ENCODE data around the gene KIF21A. TPM values are rescaled to one million over a fixed set of nuclear protein-coding genes. Genes with fewer than 3 reads are reported as not detected.

KIF21A gene
- total RNA-seq, 3 donors from 2014 or later = 26.6 to 28.1 (median 27.4) TPM

- TF ChIP-seq, protein P1, sequence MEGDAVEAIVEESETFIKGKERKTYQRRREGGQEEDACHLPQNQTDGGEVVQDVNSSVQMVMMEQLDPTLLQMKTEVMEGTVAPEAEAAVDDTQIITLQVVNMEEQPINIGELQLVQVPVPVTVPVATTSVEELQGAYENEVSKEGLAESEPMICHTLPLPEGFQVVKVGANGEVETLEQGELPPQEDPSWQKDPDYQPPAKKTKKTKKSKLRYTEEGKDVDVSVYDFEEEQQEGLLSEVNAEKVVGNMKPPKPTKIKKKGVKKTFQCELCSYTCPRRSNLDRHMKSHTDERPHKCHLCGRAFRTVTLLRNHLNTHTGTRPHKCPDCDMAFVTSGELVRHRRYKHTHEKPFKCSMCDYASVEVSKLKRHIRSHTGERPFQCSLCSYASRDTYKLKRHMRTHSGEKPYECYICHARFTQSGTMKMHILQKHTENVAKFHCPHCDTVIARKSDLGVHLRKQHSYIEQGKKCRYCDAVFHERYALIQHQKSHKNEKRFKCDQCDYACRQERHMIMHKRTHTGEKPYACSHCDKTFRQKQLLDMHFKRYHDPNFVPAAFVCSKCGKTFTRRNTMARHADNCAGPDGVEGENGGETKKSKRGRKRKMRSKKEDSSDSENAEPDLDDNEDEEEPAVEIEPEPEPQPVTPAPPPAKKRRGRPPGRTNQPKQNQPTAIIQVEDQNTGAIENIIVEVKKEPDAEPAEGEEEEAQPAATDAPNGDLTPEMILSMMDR (IDR thresholded peaks at IDR 0.05) = no peak
- Histone ChIP-seq H3K9me3 (no peaks in the 10 kb centered on the region), H3K36me3 (ENCODE audit: low read depth) (no peaks in the 10 kb centered on the region), H3K4me3 (no peak overlapping the region), H3K4me1 (ENCODE audit: low read depth) (no peaks in the 10 kb centered on the region)
- ATAC-seq (no peak), DNase-seq (no peak)
- intact Hi-C loops (cut with DNase I, micrococcal nuclease) = loop anchor here in 1 of 2 donors (10.0 kb wide), 1 partner anchor 351 kb away; no protein-coding TSS in a partner anchor
Observed at GRCh38 chr12:39275846-39276245, 167.1 kb downstream of the KIF21A start.

DNA sequence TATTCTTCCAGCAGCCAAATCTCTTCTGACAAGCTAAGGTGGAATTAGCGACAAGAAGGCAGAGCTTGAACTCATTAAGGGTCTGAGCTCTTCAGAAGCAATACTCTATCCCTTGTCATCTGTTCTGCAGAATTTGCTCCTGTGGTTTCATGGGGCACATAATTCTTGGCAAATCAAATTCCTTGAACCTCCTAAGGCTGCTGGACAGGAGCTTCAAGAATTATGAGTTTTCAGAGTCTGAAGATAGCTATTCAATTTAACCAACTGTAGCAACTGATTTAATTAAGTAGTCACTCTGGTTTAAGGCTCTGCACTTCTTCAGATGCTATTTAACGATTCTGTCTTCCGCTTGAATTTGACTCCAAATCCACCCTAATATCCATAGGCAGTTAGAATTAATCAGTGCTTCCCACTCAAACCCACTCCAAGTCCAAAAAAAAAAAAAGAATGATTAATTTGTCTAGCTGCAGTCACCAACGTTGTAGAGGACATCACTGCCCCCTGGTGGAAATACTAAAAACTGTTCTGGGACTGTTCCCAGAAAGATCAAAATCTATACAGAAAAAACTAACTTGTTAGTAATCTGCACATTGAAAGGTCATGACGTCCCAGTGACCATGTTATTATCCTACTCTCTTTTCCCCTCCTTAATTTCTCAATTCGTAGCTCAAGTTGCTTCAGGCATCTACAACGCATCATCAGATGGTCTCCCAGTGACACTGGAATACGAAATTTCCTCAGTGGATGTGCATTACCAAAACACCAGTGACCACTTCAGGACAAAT is 169.9 kb downstream of the KIF21A start:
- intact Hi-C loops (cut with DNase I, micrococcal nuclease) = loop anchor here (5.0 to 10.0 kb wide), 2 partner anchors 126 to 348 kb away; no protein-coding TSS in a partner anchor
- DNase-seq = peak in 1 of 3 donors; percentile 77

DNA sequence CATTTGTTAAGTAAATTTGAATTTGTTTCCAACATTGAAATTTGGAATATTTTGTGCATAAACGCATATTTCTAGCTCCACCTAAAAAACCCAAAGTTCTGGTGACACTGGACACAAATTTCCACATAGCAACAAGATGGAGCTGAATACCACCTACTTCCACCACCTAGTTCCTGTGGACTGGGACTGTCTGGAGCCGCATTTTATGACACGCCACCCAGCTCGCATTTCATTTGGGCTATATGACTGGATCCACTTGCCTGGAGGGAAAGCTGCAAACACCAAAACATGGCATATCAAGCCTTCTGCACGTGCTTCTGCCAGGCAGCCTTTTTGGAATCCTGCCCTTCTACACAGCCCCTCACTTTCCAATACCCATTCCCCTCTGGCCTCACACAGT is 173.4 kb downstream of the KIF21A start:
- Histone ChIP-seq H3K4me1 (ENCODE audit: low read depth) (no peaks in the 10 kb centered on the region), H3K36me3 (ENCODE audit: low read depth) (no peaks in the 10 kb centered on the region), H3K9me3 (no peaks in the 10 kb centered on the region), H3K4me3 (no peak overlapping the region)
- DNase-seq (no peak), ATAC-seq (no peak)
- intact Hi-C loops (cut with DNase I, micrococcal nuclease) = no loop called here
- TF ChIP-seq, protein P1 (IDR thresholded peaks at IDR 0.05) = no peak

More for the DNA sequence above, 169.9 kb downstream of the KIF21A start:
- no peaks in the 10 kb centered on the region for H3K9me3 ChIP-seq
- H3K36me3 ChIP-seq (ENCODE audit: low read depth) = no peaks in the 10 kb centered on the region
- no peak overlapping the region for H3K4me3 ChIP-seq
- peak; percentile 56 for ATAC-seq
- TF ChIP-seq, protein P1 (IDR thresholded peaks at IDR 0.05) = peak; percentile 61
- no peaks in the 10 kb centered on the region for H3K4me1 ChIP-seq (ENCODE audit: low read depth)

GRCh38 chr12:39267886-39268285 is 175.0 kb downstream of the KIF21A start:
- TF ChIP-seq, protein P1 (IDR thresholded peaks at IDR 0.05) = no peak
- no peak for DNase-seq
- ATAC-seq = no peak
- no peak overlapping the region for H3K4me3 ChIP-seq
- intact Hi-C loops (cut with DNase I, micrococcal nuclease) = no loop called here
- H3K4me1 ChIP-seq (ENCODE audit: low read depth) = no peaks in the 10 kb centered on the region
- no peaks in the 10 kb centered on the region for H3K36me3 ChIP-seq (ENCODE audit: low read depth)
- H3K9me3 ChIP-seq = no peaks in the 10 kb centered on the region

DNA sequence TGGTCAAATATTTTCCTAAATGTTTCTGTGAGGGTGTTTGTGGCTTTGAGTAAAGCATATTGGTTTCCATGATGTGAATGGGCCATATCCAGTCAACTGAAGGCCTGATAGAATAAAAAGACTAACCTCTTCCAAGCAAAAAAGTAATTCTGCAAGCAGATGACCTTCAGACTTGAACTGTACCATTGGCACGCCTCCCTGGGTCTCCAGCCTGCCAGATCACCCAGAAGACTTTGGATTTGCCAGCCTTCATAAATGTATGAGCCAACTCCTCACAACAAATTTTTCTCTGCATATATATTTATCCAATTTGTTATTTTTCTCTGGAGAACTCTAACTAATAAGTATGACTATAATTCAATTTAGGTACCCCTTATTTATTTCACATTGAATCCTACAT is 190.3 kb downstream of the KIF21A start:
- ATAC-seq = no peak

More for the DNA sequence above, 190.3 kb downstream of the KIF21A start:
- peak in 1 of 3 donors; percentile 34 for DNase-seq
- H3K9me3 ChIP-seq = no peaks in the 10 kb centered on the region
- H3K36me3 ChIP-seq (ENCODE audit: low read depth) = no peaks in the 10 kb centered on the region
- TF ChIP-seq, protein P1 (IDR thresholded peaks at IDR 0.05) = no peak
- H3K4me1 ChIP-seq (ENCODE audit: low read depth) = no peaks in the 10 kb centered on the region
- no peak overlapping the region for H3K4me3 ChIP-seq
- intact Hi-C loops (cut with DNase I, micrococcal nuclease) = no loop called here

Other genes with a start within 250 kb of the KIF21A start
- 1 to 10 TPM in 1 of 3 donors, under 1 TPM in 2; 0.52 to 1.1 (median 0.55) TPM for gene ABCD2, start 176.7 kb upstream of the KIF21A start, total RNA-seq